ENCODE data around the gene CEP97.
"Not testable (repeated sequence)": the region's sequence is repeated elsewhere in the genome, so short reads cannot be mapped to it uniquely, and the experiment has no call there.

CEP97 gene

GRCh38 chr3:101702726-101703125, 21.7 kb upstream of the CEP97 start:
- no peak for DNase-seq

DNA sequence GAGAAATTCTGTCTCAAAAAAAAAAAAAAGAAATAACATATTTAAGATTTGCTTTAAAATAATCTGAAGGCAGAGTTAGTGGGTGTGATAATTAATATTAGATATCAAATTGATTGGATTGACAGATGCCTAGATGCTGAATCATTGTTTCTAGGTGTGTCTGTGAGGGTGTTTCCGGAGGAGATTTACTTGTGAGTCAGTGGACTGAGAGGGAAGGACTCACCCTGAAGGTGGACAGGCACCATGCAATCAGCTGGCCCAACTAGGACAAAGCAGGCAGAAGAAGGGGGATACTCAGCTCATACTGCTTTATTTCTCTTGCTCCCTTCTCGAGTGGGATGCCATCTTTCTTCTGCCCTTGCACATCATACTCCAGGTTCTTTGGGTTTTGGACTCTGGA, 21.2 kb upstream of the CEP97 start:
- DNase-seq, result no peak

GRCh38 chr3:101704639-101705038, 19.8 kb upstream of the CEP97 start:
- DNase-seq, result not testable (repeated sequence)

GRCh38 chr3:101709126-101709525, 15.3 kb upstream of the CEP97 start:
- no peak for DNase-seq

- DNase-seq, result no peak
These were observed 6.0 kb upstream of the CEP97 start for GRCh38 chr3:101718455-101718854.

DNA sequence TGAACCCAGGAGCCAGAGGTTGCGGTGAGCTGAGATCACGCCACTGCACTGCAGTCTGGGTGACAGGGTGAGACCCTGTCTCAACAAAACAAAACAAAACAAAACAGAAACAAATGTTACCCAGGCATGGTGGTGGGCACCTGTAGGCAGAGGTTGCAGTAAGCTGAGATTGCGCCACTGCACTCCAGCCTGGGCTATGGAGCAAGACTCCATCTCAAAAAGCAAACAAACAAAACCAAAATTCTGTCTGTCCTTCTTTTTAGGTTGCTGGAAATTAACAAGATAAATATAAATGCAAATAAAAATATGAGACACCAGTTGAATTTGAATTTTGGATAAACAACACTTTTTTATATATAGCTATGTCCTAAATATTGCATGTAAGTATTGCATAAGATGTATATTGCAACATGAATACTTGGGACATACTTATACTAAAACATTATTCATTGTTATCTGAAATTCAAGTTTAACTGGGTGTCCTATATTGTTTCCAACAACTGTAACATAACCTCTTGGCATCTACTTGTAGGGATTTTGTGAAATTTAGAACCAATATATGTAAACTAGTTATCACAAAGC, 4.7 kb upstream of the CEP97 start:
- no peak for DNase-seq

DNA sequence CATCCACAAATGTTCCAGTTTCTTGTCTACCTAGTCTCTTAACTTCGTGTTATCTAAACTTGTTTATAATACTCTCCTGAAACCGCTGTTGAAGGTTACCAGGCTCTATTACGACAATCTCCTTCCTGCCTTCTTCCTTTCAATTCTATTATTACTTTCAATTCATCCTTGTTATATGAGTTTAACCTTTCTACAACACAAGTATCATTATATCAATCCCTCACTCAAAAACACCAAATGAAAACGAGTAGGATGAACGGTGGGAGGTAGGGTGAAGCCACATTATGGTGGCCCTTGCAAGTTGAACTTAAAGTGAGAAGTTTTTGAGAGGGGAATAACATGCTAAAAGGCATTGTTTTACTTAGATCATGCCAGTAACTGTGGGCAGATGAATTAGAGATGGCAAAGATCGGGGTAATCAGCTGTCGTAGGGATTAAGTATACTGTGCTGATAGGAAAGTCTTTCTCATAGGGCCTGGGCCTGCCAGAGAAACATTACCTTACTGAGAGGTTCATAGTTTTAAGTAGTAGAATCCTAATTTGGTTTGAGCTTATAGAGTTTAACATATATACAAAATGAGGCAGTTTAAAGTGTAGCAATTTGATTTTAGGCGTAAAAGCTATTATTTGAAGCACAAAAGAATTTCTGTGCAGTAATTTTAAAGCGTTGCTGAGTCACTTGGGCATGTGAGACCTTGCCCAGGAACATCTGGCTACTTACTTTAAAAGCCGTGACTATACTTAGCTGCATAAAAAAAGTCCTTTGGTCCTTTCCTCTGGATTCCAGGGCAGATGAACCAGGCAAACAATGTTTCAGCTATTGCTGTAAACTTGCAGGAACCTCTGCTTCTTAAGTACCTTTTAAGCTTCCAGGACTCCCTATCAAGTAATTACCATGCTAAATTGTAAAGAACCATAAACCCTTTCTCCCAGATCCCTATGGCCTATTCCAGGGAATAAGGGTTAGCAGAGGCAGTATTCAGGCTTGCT, 3.3 kb upstream of the CEP97 start:
- peak; percentile 9 for DNase-seq

- no peak for DNase-seq
These were observed 1.8 kb upstream of the CEP97 start for GRCh38 chr3:101722394-101723173.

DNA sequence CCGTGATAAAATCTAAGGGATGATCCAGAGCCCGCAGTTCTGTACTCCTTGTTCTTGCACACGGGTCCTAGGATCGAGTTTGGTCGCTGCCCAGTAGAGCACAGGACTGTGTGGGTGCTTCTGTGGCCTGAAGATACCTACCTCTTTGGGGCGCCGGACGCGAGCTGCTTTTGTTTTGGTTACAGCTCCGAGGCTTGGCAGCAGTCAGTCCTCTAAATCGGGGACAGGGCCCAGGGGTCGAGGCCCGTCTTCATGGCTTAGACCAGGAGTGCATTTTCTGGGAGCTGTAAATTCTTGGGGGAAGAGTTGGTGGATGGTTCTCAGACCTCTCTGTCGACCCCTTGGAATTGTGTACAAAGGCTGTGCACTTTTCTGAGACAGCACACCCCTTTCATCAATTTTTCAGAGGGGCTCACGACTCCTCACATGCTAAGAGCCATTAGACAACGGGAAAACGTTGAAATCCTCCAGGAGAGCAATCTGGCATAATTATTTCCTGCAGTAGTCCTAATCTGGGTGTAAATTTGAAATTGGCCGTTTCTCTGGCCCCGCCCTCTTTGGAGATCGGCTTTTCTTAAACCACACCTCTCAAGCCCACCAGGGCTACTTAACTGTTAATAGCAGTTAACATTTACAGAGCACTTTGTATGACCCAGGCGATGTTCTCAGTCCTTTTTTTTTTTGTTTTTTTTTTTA, 928 bp downstream of the CEP97 start:
- peak; percentile 33 for DNase-seq

GRCh38 chr3:101725890-101726275, 1.5 kb downstream of the CEP97 start:
- DNase-seq, result no peak

GRCh38 chr3:101729586-101729985, 5.2 kb downstream of the CEP97 start:
- DNase-seq, result no peak

- no peak for DNase-seq
These were observed 6.4 kb downstream of the CEP97 start for GRCh38 chr3:101730839-101731238.

DNA sequence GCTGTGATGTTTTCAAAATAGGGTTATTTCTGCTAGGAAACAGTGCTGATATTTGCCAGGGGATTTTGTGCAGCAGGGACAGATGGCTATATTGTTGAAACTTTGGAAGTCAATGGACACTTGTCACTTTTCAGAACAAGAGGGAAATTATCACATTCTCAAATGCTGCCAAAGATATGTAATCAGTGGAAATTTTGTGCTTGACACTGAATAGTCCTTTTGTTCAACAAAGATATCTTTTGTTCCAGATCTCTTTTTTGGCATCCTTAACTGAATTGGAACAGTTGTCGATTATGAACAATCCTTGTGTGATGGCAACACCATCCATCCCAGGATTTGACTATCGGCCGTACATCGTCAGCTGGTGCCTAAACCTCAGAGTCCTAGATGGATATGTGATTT, 7.8 kb downstream of the CEP97 start:
- no peak for DNase-seq

GRCh38 chr3:101735833-101736232, 11.4 kb downstream of the CEP97 start:
- DNase-seq, result no peak

- DNase-seq, result not testable (repeated sequence)
These were observed 17.5 kb downstream of the CEP97 start for GRCh38 chr3:101741914-101742313.

DNA sequence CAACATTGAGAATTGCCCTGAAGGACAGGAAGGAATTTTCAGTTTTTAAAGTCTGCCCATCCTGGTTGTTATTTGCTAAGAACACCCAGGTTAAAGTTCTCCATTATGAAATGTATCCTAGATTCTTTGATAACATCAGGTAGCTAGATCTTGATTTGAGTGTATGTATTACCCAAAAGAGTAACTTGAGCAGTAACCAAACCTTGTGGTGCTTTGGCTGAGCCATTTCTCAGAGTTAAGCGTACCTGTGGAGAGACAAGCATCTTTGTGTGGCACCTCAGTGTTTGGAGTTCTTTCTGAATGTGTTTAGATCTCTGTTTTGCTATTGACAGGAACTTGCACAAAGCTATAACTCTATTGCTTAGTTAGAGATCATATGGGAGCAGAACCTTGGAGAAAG, 20.4 kb downstream of the CEP97 start:
- DNase-seq, result no peak

DNA sequence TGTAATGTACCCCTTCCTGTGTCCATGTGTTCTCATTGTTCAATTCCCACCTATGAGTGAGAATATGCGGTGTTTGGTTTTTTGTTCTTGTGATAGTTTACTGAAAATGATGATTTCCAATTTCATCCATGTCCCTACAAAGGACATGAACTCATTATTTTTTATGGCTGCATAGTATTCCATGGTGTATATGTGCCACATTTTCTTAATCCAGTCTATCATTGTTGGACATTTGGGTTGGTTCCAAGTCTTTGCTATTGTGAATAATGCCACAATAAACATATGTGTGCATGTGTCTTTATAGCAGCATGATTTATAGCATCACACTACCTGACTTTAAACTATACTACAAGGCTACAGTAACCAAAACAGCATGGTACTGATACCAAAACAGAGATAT, 21.5 kb downstream of the CEP97 start:
- DNase-seq, result not testable (repeated sequence)

- not testable (repeated sequence) for DNase-seq
These were observed 29.1 kb downstream of the CEP97 start for GRCh38 chr3:101753386-101754113.

- no peak for DNase-seq
These were observed 33.8 kb downstream of the CEP97 start for GRCh38 chr3:101758224-101758623.

GRCh38 chr3:101762041-101762646, 37.7 kb downstream of the CEP97 start:
- DNase-seq, result no peak

DNA sequence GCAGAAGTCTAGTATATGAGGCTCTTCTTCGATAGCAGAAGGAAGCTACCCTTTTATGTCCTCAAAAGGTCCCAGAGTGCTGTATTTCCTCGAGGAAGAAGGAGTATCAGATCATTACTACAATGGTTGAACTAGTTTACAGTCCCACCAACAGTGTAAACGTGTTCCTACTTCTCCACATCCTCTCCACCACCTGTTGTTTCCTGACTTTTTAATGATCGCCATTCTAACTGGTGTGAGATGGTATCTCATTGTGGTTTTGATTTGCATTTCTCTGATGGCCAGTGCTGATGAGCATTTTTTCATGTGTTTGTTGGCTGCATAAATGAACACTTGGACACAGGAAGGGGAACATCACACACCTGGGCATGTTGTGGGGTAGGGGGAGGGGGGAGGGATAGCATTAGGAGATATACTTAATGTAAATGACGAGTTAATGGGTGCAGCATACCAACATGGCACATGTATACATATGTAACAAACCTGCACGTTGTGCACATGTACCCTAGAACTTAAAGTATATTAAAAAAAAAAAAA, 53.4 kb downstream of the CEP97 start:
- DNase-seq, result not testable (repeated sequence)
